Mammary epithelial cell (primary cell): ENCODE results near the gene DNPH1.

Source experiments
- EZH2 ChIP-seq: IDR thresholded peaks from 2 replicates; pipeline ENCODE4 v1.6.1; 2012; ENCODE audit warnings: low read length, inconsistent platforms, borderline replicate concordance
- TF ChIP-seq, protein P1 (sequence below), 2 donors: IDR thresholded peaks in 1 of 2; conservative IDR thresholded peaks in 1 of 2; 2 replicates each; pipeline ENCODE4 v1.5.1; 2011 to 2012; ENCODE audit warnings: inconsistent platforms in 2 of 2, low read length in 2 of 2, mild to moderate bottlenecking in 2 of 2, control low read depth in 1 of 2, low read depth in 1 of 2; ENCODE audit not compliant: insufficient read depth in 1 of 2; ENCODE audit errors: extremely low read depth in 1 of 2

DNA sequence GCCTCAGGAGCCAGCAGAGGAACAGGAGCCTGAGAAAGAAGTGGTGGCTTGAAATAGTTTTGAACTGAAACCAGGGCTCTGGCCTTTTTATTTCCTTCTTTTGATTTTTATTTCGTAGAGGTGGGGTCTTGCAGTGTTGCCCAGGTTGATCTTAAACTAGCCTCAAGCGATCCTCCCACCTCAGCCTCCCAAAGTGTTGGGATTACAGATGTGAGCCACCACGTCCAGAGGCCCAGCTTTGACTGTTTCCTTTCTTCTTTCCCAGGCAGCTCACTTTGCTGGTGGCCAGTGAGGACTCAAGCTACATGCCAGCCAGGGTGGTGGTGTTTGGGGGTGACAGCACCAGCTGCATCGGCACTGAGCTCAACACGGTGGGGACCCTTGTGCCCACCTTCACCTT is 26.8 kb downstream of the DNPH1 start:
- TF ChIP-seq, protein P1, sequence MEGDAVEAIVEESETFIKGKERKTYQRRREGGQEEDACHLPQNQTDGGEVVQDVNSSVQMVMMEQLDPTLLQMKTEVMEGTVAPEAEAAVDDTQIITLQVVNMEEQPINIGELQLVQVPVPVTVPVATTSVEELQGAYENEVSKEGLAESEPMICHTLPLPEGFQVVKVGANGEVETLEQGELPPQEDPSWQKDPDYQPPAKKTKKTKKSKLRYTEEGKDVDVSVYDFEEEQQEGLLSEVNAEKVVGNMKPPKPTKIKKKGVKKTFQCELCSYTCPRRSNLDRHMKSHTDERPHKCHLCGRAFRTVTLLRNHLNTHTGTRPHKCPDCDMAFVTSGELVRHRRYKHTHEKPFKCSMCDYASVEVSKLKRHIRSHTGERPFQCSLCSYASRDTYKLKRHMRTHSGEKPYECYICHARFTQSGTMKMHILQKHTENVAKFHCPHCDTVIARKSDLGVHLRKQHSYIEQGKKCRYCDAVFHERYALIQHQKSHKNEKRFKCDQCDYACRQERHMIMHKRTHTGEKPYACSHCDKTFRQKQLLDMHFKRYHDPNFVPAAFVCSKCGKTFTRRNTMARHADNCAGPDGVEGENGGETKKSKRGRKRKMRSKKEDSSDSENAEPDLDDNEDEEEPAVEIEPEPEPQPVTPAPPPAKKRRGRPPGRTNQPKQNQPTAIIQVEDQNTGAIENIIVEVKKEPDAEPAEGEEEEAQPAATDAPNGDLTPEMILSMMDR (conservative IDR thresholded peaks at IDR 0.05 in 1 of 2, IDR thresholded peaks at IDR 0.05 in 1 of 2; ENCODE audit: extremely low read depth in 1 of 2, insufficient read depth in 1 of 2, low read depth in 1 of 2, low read length in 2 of 2) = no peak
- TF ChIP-seq EZH2 = no peak
